Esophagus muscularis mucosa (tissue), 3 donors: ENCODE measurements around the gene LRRC63.

Experiments used
- POLR2A ChIP-seq: fragments of 450-650 bp; IDR thresholded peaks from one replicate; pipeline ENCODE4 v1.6.1; 2017; ENCODE audit warnings: antibody characterized with exemption, moderate library complexity, mild to moderate bottlenecking, low read depth
- TF ChIP-seq, protein P1 (sequence below), 3 experiments: fragments of 200-600 bp in 2 of 3; fragments of 450-650 bp in 1 of 3; sonication (generic) in 2 of 3; IDR thresholded peaks; one replicate each; pipeline ENCODE4 v1.5.1; 2017 to 2019; ENCODE audit warnings: antibody characterized with exemption in 3 of 3, mild to moderate bottlenecking in 2 of 3, moderate library complexity in 1 of 3

DNA sequence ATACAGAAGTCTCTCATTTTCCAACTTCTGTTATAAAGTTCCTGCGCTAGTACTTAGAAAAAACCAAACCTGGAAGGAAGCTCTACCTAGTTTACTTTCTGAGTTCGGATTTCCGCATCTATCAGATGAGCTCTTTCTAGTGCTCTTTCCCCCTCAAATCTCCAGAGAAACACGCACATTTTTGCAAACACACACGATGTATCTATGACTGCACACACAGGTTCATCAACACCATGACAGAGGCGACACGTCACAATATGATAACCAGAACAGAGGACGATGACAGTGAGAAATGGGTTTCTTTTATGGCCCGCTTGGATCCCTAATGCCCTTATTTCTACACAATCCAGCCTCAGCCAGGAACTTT is 629 bp upstream of the LRRC63 start:
- TF ChIP-seq, protein P1, sequence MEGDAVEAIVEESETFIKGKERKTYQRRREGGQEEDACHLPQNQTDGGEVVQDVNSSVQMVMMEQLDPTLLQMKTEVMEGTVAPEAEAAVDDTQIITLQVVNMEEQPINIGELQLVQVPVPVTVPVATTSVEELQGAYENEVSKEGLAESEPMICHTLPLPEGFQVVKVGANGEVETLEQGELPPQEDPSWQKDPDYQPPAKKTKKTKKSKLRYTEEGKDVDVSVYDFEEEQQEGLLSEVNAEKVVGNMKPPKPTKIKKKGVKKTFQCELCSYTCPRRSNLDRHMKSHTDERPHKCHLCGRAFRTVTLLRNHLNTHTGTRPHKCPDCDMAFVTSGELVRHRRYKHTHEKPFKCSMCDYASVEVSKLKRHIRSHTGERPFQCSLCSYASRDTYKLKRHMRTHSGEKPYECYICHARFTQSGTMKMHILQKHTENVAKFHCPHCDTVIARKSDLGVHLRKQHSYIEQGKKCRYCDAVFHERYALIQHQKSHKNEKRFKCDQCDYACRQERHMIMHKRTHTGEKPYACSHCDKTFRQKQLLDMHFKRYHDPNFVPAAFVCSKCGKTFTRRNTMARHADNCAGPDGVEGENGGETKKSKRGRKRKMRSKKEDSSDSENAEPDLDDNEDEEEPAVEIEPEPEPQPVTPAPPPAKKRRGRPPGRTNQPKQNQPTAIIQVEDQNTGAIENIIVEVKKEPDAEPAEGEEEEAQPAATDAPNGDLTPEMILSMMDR (IDR thresholded peaks at IDR 0.05), result no peak
- TF ChIP-seq POLR2A, result no peak
